Inflammatory macrophage treated with lipopolysaccharide for 1 hour (primary cell): Measurements from ENCODE around the gene APOL5.

Experiments used
- DNase-seq, 2 donors: peaks; one replicate each; pipeline ENCODE4 v3.0.0-alpha.2; 2020 to 2022

APOL5 gene

GRCh38 chr22:35743326-35743860 is 25.7 kb downstream of the APOL5 start:
- DNase-seq: no peak

GRCh38 chr22:35746248-35746647 is 28.6 kb downstream of the APOL5 start:
- DNase-seq: no peak

- DNase-seq: no peak
Measured at GRCh38 chr22:35746946-35747703, 29.5 kb downstream of the APOL5 start.

GRCh38 chr22:35749808-35750207 is 32.1 kb downstream of the APOL5 start:
- no peak for DNase-seq

- DNase-seq: no peak
Measured at GRCh38 chr22:35752006-35752862, 34.6 kb downstream of the APOL5 start.

- no peak for DNase-seq
Measured at GRCh38 chr22:35752863-35753189, 35.2 kb downstream of the APOL5 start.

- no peak for DNase-seq
Measured at GRCh38 chr22:35754761-35755160, 37.1 kb downstream of the APOL5 start.

- no peak for DNase-seq
Measured at GRCh38 chr22:35756722-35757121, 39.0 kb downstream of the APOL5 start.

- no peak for DNase-seq
Measured at GRCh38 chr22:35758394-35758793, 40.7 kb downstream of the APOL5 start.

GRCh38 chr22:35761037-35761436 is 43.4 kb downstream of the APOL5 start:
- DNase-seq: no peak

- DNase-seq: no peak
Measured at GRCh38 chr22:35766654-35767580, 49.2 kb downstream of the APOL5 start.

GRCh38 chr22:35769974-35770373 is 52.3 kb downstream of the APOL5 start:
- no peak for DNase-seq

GRCh38 chr22:35775339-35775738 is 57.7 kb downstream of the APOL5 start:
- no peak for DNase-seq

GRCh38 chr22:35777335-35777975 is 59.8 kb downstream of the APOL5 start:
- DNase-seq: no peak
